ENCODE measurements around the gene SPACA4. TPM values are rescaled to one million over a fixed set of nuclear protein-coding genes. Genes with fewer than 3 reads are reported as not detected.

The SPACA4 gene
- total RNA-seq, 1 experiment from 2014 or later = not detected

DNA sequence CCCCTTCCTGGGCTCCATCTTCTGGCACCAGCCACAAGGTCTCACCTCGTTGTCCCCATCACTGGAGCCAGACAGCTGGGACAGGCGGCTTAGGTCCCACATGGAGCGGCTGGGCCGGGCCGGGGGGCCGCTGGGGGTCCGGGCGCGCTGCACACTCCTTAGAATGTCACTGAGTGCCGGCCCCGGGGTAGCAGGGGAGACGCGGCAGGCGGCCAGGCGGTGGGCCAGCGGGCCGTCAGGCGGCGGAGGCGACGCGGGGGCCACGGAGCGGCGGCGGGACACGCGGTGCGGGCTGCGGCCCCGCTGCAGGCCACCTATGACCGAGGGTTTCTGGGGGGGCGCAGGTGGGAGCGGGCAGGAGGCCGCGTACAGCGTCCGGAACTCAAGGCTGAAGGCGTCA, 3.1 kb upstream of the SPACA4 start:
- POLR2A ChIA-PET = no interaction called here
- no peaks in the 10 kb centered on the region for H3K27me3 ChIP-seq (replicated peaks; ENCODE audit: control insufficient read depth, insufficient read depth, low read length)
- H3K9me3 ChIP-seq = no peaks in the 10 kb centered on the region
- H3K36me3 ChIP-seq (ENCODE audit: control insufficient read depth, insufficient read depth, low read length) = no peaks in the 10 kb centered on the region
- intact Hi-C loops (cut with micrococcal nuclease; ENCODE audit: unreplicated experiment) = no loop called here
- no peak for DNase-seq
- CTCF ChIA-PET = no interaction called here
- Mint-ChIP-seq H3K27ac (ENCODE audit: unreplicated experiment) (no peak overlapping the region), H3K4me3 (ENCODE audit: unreplicated experiment) (no peak overlapping the region), H3K4me1 (ENCODE audit: low read depth, unreplicated experiment) (peaks cover 8% of the 10 kb centered on the region), H3K9me3 (ENCODE audit: unreplicated experiment) (no peaks in the 10 kb centered on the region), H3K36me3 (ENCODE audit: insufficient read depth, unreplicated experiment) (peaks cover 5% of the 10 kb centered on the region), H3K27me3 (ENCODE audit: insufficient read depth, unreplicated experiment) (no peaks in the 10 kb centered on the region)
- no peak overlapping the region for H3K4me3 ChIP-seq (ENCODE audit: low read depth, low read length)
- TF ChIP-seq, protein P1, sequence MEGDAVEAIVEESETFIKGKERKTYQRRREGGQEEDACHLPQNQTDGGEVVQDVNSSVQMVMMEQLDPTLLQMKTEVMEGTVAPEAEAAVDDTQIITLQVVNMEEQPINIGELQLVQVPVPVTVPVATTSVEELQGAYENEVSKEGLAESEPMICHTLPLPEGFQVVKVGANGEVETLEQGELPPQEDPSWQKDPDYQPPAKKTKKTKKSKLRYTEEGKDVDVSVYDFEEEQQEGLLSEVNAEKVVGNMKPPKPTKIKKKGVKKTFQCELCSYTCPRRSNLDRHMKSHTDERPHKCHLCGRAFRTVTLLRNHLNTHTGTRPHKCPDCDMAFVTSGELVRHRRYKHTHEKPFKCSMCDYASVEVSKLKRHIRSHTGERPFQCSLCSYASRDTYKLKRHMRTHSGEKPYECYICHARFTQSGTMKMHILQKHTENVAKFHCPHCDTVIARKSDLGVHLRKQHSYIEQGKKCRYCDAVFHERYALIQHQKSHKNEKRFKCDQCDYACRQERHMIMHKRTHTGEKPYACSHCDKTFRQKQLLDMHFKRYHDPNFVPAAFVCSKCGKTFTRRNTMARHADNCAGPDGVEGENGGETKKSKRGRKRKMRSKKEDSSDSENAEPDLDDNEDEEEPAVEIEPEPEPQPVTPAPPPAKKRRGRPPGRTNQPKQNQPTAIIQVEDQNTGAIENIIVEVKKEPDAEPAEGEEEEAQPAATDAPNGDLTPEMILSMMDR (IDR thresholded peaks at IDR 0.05; ENCODE audit: insufficient read depth in 1 of 2, low read depth in 1 of 2, low read length in 1 of 2, severe bottlenecking in 1 of 2, unreplicated experiment in 1 of 2) = no peak
- BruUV-seq (replicated peaks) = no TSS peak
- H3K4me1 ChIP-seq = peaks cover 7% of the 10 kb centered on the region

DNA sequence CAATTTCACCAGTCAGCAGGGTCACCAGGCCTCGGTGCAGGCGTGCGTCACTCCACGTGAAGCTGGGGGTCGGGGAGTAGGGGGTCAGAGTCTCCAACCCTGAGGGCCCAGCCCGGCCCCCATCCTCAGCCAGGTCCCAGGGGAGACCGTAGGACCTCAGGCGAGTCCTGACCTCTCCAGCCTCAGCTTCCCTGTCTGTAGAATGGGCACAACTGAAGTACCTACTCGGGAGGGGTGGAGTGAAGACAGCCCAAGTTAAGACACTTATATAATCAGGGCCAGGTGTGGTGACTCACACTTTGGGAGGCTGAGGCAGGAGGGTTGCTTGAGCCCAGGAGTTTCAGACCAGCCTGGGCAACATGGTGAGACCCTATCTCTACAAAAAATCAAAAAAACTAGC, 2.7 kb upstream of the SPACA4 start:
- Histone ChIP-seq H3K27me3 (replicated peaks; ENCODE audit: control insufficient read depth, insufficient read depth, low read length) (no peaks in the 10 kb centered on the region), H3K4me3 (ENCODE audit: low read depth, low read length) (no peak overlapping the region), H3K4me1 (peaks cover 7% of the 10 kb centered on the region), H3K9me3 (no peaks in the 10 kb centered on the region), H3K36me3 (ENCODE audit: control insufficient read depth, insufficient read depth, low read length) (no peaks in the 10 kb centered on the region)
- ChIA-PET POLR2A (no interaction called here), CTCF (no interaction called here)
- no peaks in the 10 kb centered on the region for H3K27me3 Mint-ChIP-seq (ENCODE audit: insufficient read depth, unreplicated experiment)
- H3K36me3 Mint-ChIP-seq (ENCODE audit: insufficient read depth, unreplicated experiment) = peaks cover 7% of the 10 kb centered on the region
- intact Hi-C loops (cut with micrococcal nuclease; ENCODE audit: unreplicated experiment) = no loop called here
- H3K27ac Mint-ChIP-seq (ENCODE audit: unreplicated experiment) = no peak overlapping the region
- peaks cover 11% of the 10 kb centered on the region for H3K4me1 Mint-ChIP-seq (ENCODE audit: low read depth, unreplicated experiment)
- no TSS peak for BruUV-seq (replicated peaks)
- no peak overlapping the region for H3K4me3 Mint-ChIP-seq (ENCODE audit: unreplicated experiment)
- TF ChIP-seq, protein P1 (IDR thresholded peaks at IDR 0.05; ENCODE audit: insufficient read depth in 1 of 2, low read depth in 1 of 2, low read length in 1 of 2, severe bottlenecking in 1 of 2, unreplicated experiment in 1 of 2) = no peak
- H3K9me3 Mint-ChIP-seq (ENCODE audit: unreplicated experiment) = no peaks in the 10 kb centered on the region
- DNase-seq = no peak

DNA sequence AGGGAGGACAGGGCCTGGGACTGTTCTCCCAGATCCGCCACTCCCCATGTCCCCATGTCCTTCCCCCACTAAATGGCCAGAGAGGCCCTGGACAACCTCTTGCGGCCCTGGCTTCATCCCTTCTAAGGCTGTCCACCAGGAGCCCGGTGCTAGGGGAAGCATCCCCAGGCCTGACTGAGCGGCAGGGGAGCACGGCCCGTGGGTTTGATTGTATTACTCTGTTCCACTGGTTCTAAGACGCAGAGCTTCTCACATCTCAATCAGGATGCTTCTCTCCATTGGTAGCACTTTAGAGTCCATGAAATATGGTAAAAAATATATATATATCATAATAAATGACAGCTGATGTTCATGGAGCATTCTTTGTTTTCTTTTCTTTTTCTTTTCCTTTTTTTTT, 815 bp downstream of the SPACA4 start:
- intact Hi-C loops (cut with micrococcal nuclease; ENCODE audit: unreplicated experiment) = no loop called here
- no peaks in the 10 kb centered on the region for H3K9me3 ChIP-seq
- POLR2A ChIA-PET = no interaction called here
- Mint-ChIP-seq H3K27ac (ENCODE audit: unreplicated experiment) (peak overlapping the region; percentile 24), H3K27me3 (ENCODE audit: insufficient read depth, unreplicated experiment) (no peaks in the 10 kb centered on the region), H3K36me3 (ENCODE audit: insufficient read depth, unreplicated experiment) (peaks cover 30% of the 10 kb centered on the region), H3K4me1 (ENCODE audit: low read depth, unreplicated experiment) (peaks cover 5% of the 10 kb centered on the region), H3K9me3 (ENCODE audit: unreplicated experiment) (no peaks in the 10 kb centered on the region), H3K4me3 (ENCODE audit: unreplicated experiment) (no peak overlapping the region)
- no peak overlapping the region for H3K4me3 ChIP-seq (ENCODE audit: low read depth, low read length)
- no peaks in the 10 kb centered on the region for H3K27me3 ChIP-seq (replicated peaks; ENCODE audit: control insufficient read depth, insufficient read depth, low read length)
- H3K36me3 ChIP-seq (ENCODE audit: control insufficient read depth, insufficient read depth, low read length) = no peaks in the 10 kb centered on the region
- TF ChIP-seq, protein P1 (IDR thresholded peaks at IDR 0.05; ENCODE audit: insufficient read depth in 1 of 2, low read depth in 1 of 2, low read length in 1 of 2, severe bottlenecking in 1 of 2, unreplicated experiment in 1 of 2) = no peak
- no TSS peak for BruUV-seq (replicated peaks)
- peaks cover under 1% of the 10 kb centered on the region; the same call in 1 of the 2 replicates for H3K4me1 ChIP-seq
- DNase-seq = no peak
- CTCF ChIA-PET = interaction anchor here (1.2 kb wide), 1 partner anchor 105 kb away, joined by 5 read pairs; no protein-coding TSS in a partner anchor
